AML-193 (cell line): Measurements from ENCODE around the gene BPTF.
"Not testable (repeated sequence)": the region's sequence is repeated elsewhere in the genome, so short reads cannot be mapped to it uniquely, and the experiment has no call there.

Source experiments
- DNase-seq, 2 experiments: peaks; one replicate each; lab custom pipeline; 2025; lab: John Stamatoyannopoulos, UW

The BPTF gene

GRCh38 chr17:67833946-67834631 lies 8.8 kb downstream of the BPTF start:
- DNase-seq, result no peak

DNA sequence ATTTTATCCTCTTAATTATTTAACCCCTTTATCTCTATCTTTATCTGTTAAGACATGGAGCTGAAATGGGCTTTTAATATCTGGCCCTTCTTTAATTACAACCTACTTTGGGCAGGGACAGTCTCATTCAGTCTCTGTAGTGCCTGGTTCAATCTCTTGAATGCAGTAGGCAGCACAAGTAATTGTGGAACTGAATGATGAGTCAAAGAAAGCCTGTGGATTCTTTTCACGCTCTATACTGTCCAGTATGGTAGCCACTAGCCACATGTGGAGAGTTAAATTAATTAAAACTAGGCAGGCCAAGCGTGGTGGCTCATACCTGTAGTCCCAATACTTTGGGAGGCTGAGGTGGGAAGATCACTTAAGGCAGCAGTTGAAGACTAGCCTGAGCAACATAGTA lies 9.3 kb downstream of the BPTF start:
- no peak for DNase-seq

DNA sequence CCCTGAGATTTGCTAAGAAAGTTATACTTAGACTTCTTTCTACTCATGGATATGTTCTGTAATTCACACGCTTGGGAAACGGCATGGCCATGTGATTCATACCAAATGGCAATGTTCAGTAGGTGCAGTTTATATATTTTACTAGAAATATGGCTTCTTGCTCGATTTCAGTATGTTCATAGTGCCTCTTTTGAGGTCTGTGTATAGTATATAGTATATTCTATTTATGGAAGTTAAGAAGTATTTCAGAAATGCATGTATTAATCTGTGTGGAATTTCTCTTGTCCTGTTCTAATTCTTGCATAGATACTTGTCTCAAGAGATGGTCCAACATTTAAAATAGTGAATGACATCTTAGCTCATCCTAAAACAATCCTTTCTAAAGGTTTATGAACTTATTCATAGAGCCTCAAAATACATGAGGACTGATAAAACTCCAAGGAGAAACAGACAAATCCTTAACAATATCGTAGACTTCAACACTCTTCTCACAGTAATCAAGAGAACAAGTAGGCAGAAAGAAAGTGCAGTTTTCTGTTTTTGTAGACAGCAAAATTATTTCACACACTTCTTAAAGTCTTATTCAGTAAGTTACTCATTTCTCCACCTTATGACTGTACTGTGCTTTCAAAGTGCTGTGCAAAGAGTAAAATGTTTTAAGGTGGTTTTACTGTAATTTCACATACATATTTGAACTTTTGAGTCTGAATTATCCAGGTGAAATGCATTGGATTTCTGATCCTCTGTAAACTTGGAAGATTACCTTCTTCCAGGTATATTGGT lies 11.1 kb downstream of the BPTF start:
- DNase-seq, result no peak

DNA sequence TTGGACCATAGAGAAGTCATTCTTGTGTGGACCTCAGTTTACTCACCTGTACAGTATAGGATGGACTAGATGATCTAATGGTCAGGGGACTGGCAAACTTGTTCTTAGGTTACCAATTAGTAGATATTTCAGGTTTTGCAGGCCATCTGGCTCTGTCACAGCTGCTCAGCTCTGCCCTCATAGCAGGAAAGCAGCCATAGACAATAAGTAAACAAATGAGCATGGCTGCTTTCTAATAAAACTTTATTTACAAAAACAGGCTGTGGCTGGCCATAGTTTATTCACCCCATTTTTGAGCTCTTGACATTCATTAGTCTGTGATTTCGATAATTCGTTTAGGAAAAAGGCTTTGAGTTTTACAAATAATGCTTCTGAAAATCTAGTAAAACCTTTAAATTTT lies 12.7 kb downstream of the BPTF start:
- DNase-seq, result no peak

DNA sequence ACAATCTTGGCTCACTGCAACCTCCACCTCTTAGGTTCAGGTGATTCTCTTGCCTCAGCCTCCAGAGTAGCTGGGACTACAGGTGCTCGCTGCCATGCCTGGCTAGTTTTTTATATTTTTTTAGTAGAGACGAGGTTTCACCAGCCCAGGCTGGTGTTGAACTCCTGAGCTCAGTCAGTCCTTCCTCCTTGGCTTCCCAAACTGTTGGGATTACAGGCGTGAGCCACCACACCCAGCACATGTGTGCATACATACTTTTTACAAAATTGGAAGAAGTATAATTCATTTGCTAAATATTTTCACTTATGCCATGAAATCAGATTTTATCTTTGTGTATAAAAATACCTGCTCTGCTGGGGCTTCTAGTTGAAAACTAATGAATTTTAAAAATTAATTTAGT lies 13.2 kb downstream of the BPTF start:
- no peak for DNase-seq

- peak in 1 of 2 experiments; percentile 29 for DNase-seq
Measured at GRCh38 chr17:67841992-67842391, 16.7 kb downstream of the BPTF start.

DNA sequence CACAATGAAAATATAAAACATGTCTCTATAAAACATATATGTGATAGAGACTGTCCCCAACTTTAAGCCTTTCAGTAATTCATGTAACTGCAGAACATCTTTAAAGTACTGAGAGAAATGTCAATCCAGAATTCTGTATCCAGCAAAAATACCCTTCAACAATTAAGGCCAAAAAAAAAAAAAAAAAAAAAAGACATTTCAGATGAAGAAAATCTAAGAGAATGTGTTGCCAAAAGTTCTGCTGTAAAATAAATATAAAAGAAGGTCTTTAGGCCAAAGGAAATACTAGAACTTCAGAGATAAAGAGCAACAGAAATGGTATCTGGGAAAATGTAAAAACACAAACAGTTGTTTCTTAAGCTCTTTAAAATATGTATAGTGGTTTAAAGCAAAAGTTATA lies 17.3 kb downstream of the BPTF start:
- DNase-seq, result no peak

DNA sequence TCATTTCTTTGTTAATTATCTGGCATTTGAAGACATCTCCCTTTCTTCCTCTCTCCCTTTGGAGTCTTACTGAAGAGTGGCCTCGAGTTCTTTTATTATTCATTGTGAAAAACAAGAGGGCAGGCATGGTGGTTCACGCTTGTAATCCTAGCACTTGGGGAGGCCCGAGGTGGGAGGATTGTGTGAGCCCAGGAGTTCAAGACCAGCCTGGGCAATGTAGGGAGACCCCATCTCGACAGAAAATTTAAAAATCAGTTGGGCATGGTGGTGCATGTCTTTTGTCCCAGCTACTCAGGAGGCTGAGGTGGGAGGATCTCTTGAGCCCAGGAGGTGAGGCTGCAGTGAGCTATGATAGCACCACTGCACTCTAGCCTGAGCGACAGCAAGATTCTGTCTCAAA lies 20.1 kb downstream of the BPTF start:
- DNase-seq, result no peak

GRCh38 chr17:67848189-67848588 lies 22.9 kb downstream of the BPTF start:
- DNase-seq, result not testable (repeated sequence)

- not testable (repeated sequence) for DNase-seq
Measured at GRCh38 chr17:67848846-67849245, 23.5 kb downstream of the BPTF start.

DNA sequence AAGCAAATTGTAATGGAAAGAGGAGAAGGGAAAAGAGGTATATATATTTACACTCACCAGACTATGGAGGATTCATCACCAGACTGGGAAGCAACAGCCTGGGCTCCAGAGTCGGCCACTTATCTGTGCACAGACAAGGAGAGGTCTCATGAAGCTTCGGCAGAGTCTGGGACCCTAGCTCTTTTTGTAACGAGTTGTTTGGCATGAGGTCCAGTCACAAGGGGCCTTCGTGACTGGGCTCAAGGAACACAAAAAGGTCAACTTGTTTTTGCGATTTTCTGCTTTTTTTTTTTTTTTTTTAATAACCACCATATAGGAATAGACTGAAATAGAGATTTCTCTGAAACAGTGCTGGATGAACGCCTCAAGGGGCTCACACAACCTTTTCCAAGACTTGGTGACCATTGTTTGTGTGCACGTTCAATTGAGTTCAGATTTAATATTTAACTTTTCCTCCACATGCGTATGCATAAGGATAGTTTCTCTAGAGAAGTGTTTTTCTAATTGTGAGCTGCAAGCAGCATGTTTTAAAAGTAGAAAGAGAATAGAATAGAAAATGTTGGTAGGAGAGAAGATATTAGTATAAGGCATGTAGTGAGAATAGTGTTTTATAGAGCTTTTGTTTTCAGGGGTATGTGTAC lies 25.8 kb downstream of the BPTF start:
- no peak for DNase-seq

DNA sequence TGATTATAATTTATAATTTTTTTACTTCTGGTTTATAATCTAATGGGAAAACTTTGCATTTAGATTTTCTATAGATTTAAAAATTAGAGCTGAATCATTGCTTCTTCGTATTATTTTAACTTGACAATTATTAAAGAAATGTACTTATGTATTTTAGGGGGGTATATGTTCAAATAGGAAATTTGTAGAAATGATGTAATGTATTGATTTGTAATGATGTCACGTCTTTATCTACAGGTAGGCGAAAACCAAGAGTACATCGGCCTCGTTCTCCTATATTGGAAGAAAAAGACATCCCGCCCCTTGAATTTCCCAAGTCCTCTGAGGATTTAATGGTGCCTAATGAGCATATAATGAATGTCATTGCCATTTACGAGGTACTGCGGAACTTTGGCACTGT lies 28.4 kb downstream of the BPTF start:
- no peak for DNase-seq

- no peak for DNase-seq
Measured at GRCh38 chr17:67854378-67854777, 29.1 kb downstream of the BPTF start.

GRCh38 chr17:67855504-67856324 lies 30.4 kb downstream of the BPTF start:
- DNase-seq, result peak; percentile 12 to 48

GRCh38 chr17:67856402-67856801 lies 31.1 kb downstream of the BPTF start:
- DNase-seq, result not testable (repeated sequence)

DNA sequence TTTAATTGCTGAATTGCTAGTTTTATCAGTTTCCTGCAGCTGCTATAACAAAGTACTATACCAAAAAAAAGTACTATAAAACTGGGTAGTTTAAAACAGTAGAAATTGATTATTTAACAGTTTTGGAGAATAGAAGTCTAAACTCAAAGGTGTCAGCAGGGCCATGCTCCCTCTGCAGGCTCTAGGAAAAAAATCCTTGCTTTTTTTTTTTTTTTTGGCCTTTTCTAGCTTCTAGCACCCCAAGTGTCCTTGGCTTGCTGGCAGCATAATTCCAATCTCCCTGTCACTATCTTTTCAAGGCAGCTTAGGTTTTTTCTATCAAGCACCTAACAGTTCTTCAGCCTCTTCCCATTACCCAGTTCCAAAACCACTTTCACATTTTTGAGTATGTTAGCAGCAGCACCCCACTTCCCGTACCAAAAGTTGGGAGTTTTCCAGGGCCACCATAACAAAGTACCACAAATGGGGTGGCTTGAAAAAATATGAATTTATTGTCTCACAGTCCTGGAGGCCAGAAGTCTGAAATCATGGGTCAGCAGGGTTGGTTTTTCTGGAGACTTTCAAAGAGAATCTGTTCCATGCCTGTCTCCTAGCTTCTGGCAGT lies 37.4 kb downstream of the BPTF start:
- DNase-seq, result no peak

DNA sequence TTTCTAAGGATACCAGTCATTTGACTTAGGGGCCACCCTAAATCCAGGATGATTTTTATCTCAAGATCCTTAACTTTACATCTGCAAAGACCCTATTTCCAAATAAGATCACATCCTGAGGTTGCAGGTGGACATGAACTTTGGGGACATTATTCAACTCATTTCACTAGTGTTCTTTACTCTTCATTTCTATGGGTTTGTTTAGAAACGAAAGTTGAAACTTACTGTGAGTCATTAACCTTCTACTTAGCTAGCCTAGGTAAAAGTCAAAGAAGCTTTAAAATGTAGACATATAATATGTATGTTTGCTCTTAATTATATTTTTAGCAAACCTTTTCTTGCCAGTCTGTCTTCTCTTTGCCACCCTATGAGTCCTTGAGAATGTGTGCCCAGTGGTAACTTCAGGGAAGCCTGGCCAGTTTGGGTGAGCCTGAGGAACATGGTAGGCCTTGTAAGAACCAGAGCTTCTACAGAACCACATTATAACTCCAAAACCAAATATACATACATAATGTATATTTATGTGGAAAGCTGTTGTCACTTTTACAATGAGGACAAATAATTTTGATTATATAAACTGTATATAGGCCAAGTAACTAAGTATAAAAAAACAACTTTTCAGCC lies 38.4 kb downstream of the BPTF start:
- DNase-seq, result no peak

GRCh38 chr17:67865438-67865837 lies 40.1 kb downstream of the BPTF start:
- no peak for DNase-seq

DNA sequence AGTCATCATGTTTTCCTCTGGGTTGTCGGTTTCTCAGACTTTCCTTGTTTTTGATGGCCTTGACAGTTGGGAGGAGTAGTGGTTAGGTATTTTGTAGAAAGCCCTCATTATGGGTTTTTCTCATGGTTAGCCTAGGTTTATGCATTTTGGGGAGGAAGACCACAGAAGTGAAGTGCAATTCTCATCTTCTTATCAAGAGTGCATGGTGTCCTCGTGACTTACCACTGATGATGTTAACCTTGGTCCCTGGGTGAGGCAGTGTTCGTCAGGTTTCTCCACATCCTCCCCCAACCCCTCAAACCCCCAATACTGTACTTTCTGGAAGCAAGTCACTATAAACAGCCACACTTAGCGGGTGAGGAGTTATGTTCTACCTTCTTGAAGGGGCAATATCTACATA lies 42.3 kb downstream of the BPTF start:
- DNase-seq, result no peak

DNA sequence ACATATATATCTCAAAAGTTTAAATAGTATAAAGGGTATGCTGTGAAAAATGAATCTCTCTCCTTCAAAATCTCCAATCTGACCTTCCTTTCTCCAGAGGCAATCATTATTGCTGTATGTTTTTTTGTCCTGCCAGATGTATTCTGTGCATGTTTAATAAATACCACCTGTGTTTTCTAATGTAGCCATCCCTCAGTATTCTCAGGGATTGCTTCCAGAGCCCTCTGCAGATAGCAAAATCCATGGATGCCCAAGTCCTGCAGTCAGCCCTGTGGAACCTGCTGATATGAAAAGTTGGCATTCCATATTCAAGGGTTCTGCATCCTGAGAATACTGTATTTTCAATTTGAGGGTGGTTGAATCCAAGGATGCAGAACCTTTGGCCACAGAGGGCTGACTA lies 42.9 kb downstream of the BPTF start:
- DNase-seq, result no peak

GRCh38 chr17:67879662-67880061 lies 54.4 kb downstream of the BPTF start:
- no peak for DNase-seq
